DMS153 treated with DMSO at 0.1 percent for 48 hours (cell line): ENCODE results near the gene SH3GLB1.

Source experiments
- DNase-seq: peaks from one replicate; lab custom pipeline; 2025; ENCODE audit not compliant: unreplicated experiment; lab: John Stamatoyannopoulos, UW

Gene SH3GLB1

GRCh38 chr1:86731416-86731815 lies 27.0 kb downstream of the SH3GLB1 start:
- no peak for DNase-seq

DNA sequence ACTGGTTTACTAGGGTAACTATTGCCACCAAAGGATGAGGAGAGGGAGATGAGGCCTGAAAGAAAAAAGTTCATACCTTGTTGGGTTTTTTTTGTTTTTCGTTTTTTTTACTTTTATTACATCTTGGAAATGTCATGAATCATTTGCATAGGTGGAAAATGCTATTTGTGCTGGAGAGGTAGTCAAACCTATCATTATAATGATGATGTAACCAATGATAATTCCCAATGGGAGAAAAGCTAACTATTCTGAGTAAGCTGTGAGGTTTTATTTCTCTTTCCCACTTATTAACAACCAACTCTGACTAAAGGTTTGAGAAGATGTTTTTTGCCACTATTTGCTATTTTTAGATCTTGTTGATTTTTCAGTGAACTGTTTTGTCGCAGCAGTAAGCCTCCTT lies 29.0 kb downstream of the SH3GLB1 start:
- DNase-seq = no peak

- no peak for DNase-seq
Observed at GRCh38 chr1:86739648-86740509, 35.5 kb downstream of the SH3GLB1 start.

DNA sequence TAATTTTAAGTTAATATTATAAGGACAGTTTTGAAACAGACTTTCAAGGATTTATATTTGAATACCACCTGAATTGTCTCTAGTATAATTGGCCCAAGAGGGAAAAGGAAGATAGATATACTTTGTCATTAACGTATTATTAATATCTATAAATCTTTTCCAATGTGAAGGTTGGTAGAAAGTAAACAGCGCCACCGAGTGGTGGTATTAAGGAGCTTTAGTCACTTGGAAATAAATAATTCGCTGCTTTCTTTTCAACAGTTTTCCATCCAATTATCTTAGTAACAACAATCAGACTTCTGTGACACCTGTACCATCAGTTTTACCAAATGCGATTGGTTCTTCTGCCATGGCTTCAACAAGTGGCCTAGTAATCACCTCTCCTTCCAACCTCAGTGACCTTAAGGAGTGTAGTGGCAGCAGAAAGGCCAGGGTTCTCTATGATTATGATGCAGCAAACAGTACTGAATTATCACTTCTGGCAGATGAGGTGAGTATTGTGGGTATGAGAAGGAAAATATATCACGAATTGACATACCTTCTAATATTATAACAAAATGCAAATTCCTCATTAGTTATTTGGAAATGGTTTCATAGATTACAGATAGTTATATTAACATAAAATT lies 37.7 kb downstream of the SH3GLB1 start:
- DNase-seq = no peak

- DNase-seq = no peak
Observed at GRCh38 chr1:86747304-86747703, 42.9 kb downstream of the SH3GLB1 start.

DNA sequence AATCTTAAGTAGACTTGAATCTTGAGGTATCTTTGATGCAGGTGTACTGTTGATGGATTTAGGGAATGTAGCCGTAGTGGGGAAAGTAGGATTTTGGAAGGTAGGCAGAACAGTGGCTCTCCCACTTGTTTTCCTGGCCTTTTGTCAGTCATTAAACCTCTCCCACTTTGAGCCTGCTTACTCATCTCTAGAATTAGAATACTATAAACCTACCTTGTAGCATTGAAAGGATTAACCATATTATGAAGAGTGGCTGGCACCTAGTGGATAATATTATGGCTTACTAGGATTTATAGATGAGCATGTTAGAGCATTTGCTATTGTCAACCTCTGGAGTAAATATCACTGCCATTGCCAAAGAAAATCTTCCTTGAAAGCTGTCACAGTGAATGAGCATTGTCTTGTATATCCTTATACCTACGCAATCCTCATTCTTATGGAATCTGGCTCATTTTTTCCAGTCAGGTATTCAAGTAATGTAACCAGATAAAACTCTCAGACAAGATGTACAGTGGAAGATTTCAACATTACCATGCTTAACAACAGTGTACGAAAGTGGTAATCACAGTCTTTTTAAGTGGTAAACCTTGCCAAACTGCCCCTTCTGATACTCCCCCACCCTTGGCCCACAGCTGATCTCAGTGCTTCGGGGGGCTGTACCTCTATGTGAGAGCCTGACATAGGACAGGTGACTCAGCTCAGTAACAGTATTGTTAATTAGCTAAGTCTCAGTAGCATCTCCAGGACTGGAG lies 44.4 kb downstream of the SH3GLB1 start:
- DNase-seq = no peak

GRCh38 chr1:86750076-86750475 lies 45.7 kb downstream of the SH3GLB1 start:
- no peak for DNase-seq

DNA sequence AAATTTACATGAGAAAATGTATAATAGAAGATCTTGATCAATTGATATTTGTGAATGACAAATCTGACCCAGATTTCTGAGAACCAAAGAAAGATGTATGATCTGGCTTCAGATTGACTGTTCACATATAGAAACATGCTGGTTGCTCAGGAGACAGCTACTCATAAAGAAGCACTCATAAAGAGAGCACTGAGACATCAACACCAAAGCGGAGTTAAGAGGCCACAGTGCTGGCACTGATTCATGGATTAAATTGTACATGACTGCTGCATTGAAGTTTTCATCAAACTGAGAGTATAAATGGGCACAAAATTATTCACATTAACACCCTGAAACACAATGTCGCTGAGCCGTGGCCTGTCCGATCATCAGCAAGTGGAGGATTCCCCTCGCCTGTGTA lies 46.2 kb downstream of the SH3GLB1 start:
- peak; percentile 17 for DNase-seq

DNA sequence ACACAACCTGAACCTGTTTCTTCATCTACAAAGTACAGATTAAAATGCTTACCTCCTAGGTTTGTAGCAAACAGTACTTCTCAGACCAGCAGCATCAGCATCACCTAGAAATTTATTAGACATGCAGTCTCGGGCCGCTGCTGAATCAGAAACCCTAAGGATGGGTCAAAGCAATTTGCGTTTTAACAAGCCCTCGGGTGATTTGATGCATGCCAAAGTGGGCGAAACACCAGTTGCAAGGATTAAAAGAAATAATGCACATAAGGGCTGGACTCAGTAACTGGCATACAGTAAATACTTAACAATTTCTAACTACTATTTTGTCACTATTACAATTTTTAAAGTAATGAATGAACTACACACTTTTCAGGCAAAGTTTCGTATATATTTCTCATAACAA lies 47.5 kb downstream of the SH3GLB1 start:
- DNase-seq = no peak

- DNase-seq = peak; percentile 54
Observed at GRCh38 chr1:86753700-86754099, 49.3 kb downstream of the SH3GLB1 start.

- DNase-seq = no peak
Observed at GRCh38 chr1:86754265-86754974, 50.0 kb downstream of the SH3GLB1 start.

DNA sequence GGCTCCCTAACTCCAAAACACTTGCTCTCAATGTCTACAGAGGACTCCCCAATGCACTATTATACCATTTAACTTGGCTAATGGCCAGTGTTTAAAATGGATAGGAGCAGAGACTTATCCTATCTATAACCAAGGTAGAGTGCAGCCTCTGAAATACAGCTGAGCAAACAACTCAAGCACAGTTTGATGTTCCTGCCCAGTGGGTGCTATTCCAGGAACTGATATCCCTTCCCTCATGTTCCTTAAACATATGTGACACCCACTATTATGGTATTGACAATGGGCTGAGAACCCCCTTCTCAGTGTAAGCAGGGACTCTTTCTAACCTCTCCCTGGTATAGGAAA lies 51.7 kb downstream of the SH3GLB1 start:
- DNase-seq = peak; percentile 97

DNA sequence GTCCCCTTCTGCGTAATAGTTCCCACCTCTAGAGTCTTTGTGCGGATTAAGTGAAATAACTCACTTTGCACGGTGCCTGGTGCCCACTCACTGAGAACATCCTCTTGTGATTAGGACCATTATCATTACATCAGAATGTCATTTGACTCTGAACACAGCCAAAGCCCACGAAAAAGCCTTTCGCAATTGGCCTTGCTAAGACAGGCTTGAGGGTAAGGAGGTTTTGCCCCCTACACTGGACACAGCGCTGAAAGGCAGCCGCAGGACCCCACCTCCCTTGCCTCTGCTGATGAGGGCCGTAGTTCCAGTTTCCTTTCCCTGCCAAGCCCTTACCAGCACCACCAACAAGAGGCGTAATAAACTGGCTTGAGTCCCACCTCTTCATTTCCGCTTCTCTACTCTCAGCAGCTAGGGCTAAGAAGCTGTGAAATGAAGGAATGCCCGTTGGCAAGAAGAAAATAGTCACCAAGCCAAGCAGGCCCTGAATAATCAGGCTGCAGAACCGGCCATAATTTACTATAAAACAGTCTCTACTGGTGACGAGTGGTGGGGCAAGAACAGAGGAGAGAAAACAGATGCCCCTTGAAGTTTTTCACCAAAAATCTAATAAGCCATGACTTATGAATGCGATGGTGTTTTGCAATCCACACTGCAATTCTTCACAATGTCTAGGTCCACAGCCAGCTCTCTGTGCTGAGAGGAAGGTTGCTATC lies 53.1 kb downstream of the SH3GLB1 start:
- no peak for DNase-seq

DNA sequence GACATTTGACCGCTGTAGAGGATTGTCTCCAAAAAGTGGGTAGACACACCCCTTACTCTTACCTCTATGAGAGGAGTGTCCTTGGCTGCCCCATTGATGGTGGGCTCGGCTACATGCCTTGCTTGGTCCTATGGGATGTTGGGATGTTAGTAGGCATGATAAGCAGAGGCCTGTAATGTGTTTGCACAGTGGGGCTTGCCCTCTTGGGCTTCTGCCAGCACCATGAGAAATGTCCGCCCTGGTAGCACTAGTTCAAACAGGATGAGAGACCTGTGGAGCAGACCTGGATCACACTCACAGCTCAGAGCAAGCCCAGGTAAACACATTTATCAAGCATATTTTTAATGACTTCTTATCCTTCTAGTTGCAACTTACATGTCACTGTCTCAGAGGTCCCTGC lies 54.2 kb downstream of the SH3GLB1 start:
- DNase-seq = peak; percentile 97

- DNase-seq = no peak
Observed at GRCh38 chr1:86760199-86760598, 55.8 kb downstream of the SH3GLB1 start.

- no peak for DNase-seq
Observed at GRCh38 chr1:86762336-86762735, 58.0 kb downstream of the SH3GLB1 start.

DNA sequence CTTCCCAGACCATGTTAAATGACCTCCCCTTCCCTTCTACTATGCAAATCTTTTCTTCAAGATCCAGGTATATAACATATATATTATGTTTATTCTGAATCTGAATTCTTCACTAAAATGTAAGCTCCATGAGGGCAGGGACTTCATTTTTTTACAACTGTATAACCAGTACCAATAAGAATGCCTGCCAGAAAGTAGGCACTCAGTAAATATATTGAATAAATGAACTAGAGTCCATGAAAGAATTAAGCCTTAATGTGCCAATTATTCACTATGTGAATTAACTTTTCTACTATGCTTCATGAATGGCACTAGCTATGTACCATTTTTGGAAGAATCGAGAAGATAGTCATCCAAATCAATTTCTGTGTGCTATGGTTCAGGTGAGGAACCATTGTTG lies 60.1 kb downstream of the SH3GLB1 start:
- no peak for DNase-seq

DNA sequence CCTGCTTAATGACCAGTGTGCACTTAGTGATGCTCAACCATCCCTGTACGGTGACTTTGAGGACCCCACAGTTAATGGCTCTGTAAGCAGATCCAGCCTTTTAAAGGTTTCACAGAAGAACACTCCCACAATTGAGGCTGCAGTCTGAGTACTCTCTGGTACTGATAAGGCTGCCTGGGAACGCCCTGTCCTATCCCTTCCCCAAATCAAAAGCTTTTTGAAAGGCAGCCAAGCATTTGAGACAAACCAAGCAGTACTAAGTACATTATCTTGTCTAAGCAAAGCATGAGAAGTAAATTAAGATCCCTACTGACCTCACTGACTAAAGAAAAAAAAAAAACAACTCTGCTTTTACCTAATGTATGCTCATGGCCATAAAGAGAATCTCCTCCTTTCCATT lies 60.7 kb downstream of the SH3GLB1 start:
- DNase-seq = no peak

GRCh38 chr1:86765674-86766073 lies 61.3 kb downstream of the SH3GLB1 start:
- no peak for DNase-seq

DNA sequence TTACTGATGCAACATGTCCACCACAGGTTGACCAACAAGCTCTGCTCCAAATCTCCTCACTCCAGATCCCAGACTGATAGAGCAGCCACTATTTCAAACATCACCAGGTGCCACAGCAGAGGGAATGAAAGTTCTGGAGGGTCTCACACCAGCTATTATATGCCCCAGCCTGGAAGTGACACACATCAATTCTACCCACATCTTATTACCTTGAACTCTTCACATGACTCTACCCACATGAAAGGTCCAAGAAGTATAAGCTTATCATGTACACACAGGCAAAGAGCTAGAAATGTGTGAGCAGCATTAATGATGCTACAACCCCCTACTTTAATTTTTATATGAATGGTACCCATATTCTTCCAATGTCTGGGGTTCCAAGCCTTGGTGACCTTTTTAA lies 64.2 kb downstream of the SH3GLB1 start:
- no peak for DNase-seq

GRCh38 chr1:86769065-86769464 lies 64.7 kb downstream of the SH3GLB1 start:
- DNase-seq = no peak
